ENCODE data around the gene NCK2. TPM values are rescaled to one million over a fixed set of nuclear protein-coding genes. Genes with fewer than 3 reads are reported as not detected.

The NCK2 gene
- total and polyA plus RNA-seq, 10 of the 15 experiments (the other 5 are each of a cell fraction or from before 2014, with no cell fraction given), result 1.2 to 30.9 (median 14.1) TPM

GRCh38 chr2:105821428-105822125, 76.9 kb downstream of the NCK2 start:
- FAIRE-seq, result no peak
- Histone ChIP-seq H3K9ac (ENCODE audit: control insufficient read depth, insufficient read depth, low read length) (peak overlapping the region; percentile 46), H3K27me3 (replicated peaks in 1 of 2; ENCODE audit: control insufficient read depth in 2 of 2, insufficient read depth in 2 of 2, low read length in 1 of 2) (no peaks in the 10 kb centered on the region), H2AFZ (ENCODE audit: control insufficient read depth, low read depth, low read length) (no peak overlapping the region), H3K4me1 (ENCODE audit: control insufficient read depth, insufficient read depth, low read length) (peaks cover 13% of the 10 kb centered on the region; the same call in 1 of the 2 replicates), H3K27ac (ENCODE audit: control insufficient read depth, insufficient read depth) (peak overlapping the region; percentile 73), H3K9me3 (replicated peaks; ENCODE audit: control insufficient read depth, insufficient read depth, low read length) (no peaks in the 10 kb centered on the region), H3K36me3 (ENCODE audit: control insufficient read depth in 2 of 2, insufficient read depth in 2 of 2, low read length in 1 of 2) (peaks cover 0 to 3% of the 10 kb centered on the region in 2 experiments; a peak in 1 of 4 replicates), H4K20me1 (ENCODE audit: control insufficient read depth, insufficient read depth) (no peaks in the 10 kb centered on the region), H3K4me2 (ENCODE audit: control insufficient read depth, insufficient read depth) (peak overlapping the region; percentile 7), H3K79me2 (ENCODE audit: control insufficient read depth, insufficient read depth, low read length) (peaks cover 7% of the 10 kb centered on the region), H3K4me3 (no peak overlapping the region; the same call in 1 of the 2 replicates)
- ATAC-seq, result peak; percentile 50
- intact Hi-C loops (cut with micrococcal nuclease; ENCODE audit: unreplicated experiment) (no loop called here), in situ Hi-C loops (cut with MboI) (no loop called here)
- ChIA-PET POLR2A (interaction anchor here (0.9 to 2.0 kb wide), 7 partner anchors 9 to 28 kb away, joined by 3 to 11 read pairs (median 4); no protein-coding TSS in a partner anchor), RAD21 (ENCODE audit: unreplicated experiment) (interaction anchor here (0.6 to 2.5 kb wide), 14 partner anchors 9 to 78 kb away, joined by 3 to 26 read pairs (median 6); no protein-coding TSS in a partner anchor), CTCF (interaction anchor here (0.7 to 2.2 kb wide), 14 partner anchors 10 to 265 kb away, joined by 3 to 16 read pairs (median 4); no protein-coding TSS in a partner anchor), SMC1A (ENCODE audit: uncharacterized antibody, unreplicated experiment) (interaction anchor here (1.1 to 4.5 kb wide), 14 partner anchors 9 to 75 kb away, joined by 3 to 33 read pairs (median 6); no protein-coding TSS in a partner anchor)
- WGBS (ENCODE audit: insufficient coverage, insufficient replicate concordance, low lambda C conversion rate, missing lambda C conversion rate), result 55% methylated on average over 12 of the region's 12 CpGs
- DNase-seq (ENCODE audit: low read depth, low spot score), result no peak
- TF ChIP-seq, protein P1, sequence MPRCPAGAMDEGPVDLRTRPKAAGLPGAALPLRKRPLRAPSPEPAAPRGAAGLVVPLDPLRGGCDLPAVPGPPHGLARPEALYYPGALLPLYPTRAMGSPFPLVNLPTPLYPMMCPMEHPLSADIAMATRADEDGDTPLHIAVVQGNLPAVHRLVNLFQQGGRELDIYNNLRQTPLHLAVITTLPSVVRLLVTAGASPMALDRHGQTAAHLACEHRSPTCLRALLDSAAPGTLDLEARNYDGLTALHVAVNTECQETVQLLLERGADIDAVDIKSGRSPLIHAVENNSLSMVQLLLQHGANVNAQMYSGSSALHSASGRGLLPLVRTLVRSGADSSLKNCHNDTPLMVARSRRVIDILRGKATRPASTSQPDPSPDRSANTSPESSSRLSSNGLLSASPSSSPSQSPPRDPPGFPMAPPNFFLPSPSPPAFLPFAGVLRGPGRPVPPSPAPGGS (IDR thresholded peaks at IDR 0.05; ENCODE audit: borderline replicate concordance, insufficient read depth, low read depth, low read length, poor library complexity, severe bottlenecking), result no peak
- no peak for TF ChIP-seq MXI1 (IDR thresholded peaks at IDR 0.05; ENCODE audit: low read depth, low read length)
- TF ChIP-seq STAT1 (conservative IDR thresholded peaks at IDR 0.05), result no peak
- no peak for TF ChIP-seq TCF3 (IDR thresholded peaks at IDR 0.05; ENCODE audit: borderline replicate concordance, insufficient read depth, low read depth, low read length)
- TF ChIP-seq RB1 (IDR thresholded peaks at IDR 0.05; ENCODE audit: borderline replicate concordance), result no peak
- no peak for TF ChIP-seq TAF1 (IDR thresholded peaks at IDR 0.05; ENCODE audit: borderline replicate concordance, low read depth, low read length)
- TF ChIP-seq ATF7 (IDR thresholded peaks at IDR 0.05; ENCODE audit: low read depth), result no peak
- no peak for TF ChIP-seq SMAD5 (IDR thresholded peaks at IDR 0.05; ENCODE audit: low read depth)
- no peak for TF ChIP-seq RUNX3 (IDR thresholded peaks at IDR 0.05; ENCODE audit: low read length)
- no peak for TF ChIP-seq NFIC (IDR thresholded peaks at IDR 0.05; ENCODE audit: low read depth, low read length)
- TF ChIP-seq JUND (IDR thresholded peaks at IDR 0.05; ENCODE audit: low read depth, low read length), result no peak
- no peak for TF ChIP-seq SKIL (IDR thresholded peaks at IDR 0.05; ENCODE audit: low read depth, poor library complexity, severe bottlenecking)
- TF ChIP-seq ETV6 (conservative IDR thresholded peaks at IDR 0.05 in 1 of 2, IDR thresholded peaks at IDR 0.05 in 1 of 2; ENCODE audit: borderline replicate concordance in 1 of 2, low read depth in 1 of 2), result no peak
- TF ChIP-seq, protein P2, sequence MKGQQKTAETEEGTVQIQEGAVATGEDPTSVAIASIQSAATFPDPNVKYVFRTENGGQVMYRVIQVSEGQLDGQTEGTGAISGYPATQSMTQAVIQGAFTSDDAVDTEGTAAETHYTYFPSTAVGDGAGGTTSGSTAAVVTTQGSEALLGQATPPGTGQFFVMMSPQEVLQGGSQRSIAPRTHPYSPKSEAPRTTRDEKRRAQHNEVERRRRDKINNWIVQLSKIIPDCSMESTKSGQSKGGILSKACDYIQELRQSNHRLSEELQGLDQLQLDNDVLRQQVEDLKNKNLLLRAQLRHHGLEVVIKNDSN (IDR thresholded peaks at IDR 0.05; ENCODE audit: borderline replicate concordance, extremely low read length, insufficient read depth, low read depth, low read length), result no peak
- no peak for TF ChIP-seq POLR2AphosphoS5 (IDR thresholded peaks at IDR 0.05; ENCODE audit: low read length)
- BruUV-seq (replicated peaks), result no TSS peak

Measured in GM12878 (cell line).